ENCODE results near the gene ZNF148. TPM values are rescaled to one million over a fixed set of nuclear protein-coding genes. Genes with fewer than 3 reads are reported as not detected.
"Not testable (repeated sequence)": the region's sequence is repeated elsewhere in the genome, so short reads cannot be mapped to it uniquely, and the experiment has no call there.

The ZNF148 gene
- total RNA-seq, 2 donors from 2014 or later = 35.4 to 50.1 TPM

DNA sequence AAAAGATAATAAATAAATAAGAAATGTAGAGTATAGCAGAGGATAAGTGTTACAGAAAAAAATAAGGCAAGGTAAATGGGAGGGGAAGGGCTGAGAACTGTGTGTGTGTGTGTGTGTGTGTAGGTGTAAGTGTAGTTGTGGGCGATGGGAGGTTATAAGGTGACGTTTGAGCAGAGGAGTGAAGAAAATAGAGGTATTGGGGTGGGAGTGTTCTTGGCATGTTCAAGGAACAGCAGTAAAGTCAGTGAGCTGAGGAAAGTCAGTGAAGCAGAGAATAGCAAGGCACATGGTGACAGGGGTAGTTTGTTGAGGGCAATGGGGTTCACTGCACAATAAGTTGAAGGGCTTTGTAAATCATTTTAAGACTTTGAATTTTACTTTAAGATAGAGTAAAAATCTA is 30.9 kb upstream of the ZNF148 start:
- Histone ChIP-seq H3K27me3 (no peaks in the 10 kb centered on the region), H3K9ac (ENCODE audit: low read depth in 2 of 2, low read length in 2 of 2) (no peak overlapping the region), H3K36me3 (no peaks in the 10 kb centered on the region), H3K27ac (no peak overlapping the region), H3K9me3 (no peaks in the 10 kb centered on the region), H3K4me3 (no peak overlapping the region), H3K4me1 (no peaks in the 10 kb centered on the region)
- TF ChIP-seq, protein P1, sequence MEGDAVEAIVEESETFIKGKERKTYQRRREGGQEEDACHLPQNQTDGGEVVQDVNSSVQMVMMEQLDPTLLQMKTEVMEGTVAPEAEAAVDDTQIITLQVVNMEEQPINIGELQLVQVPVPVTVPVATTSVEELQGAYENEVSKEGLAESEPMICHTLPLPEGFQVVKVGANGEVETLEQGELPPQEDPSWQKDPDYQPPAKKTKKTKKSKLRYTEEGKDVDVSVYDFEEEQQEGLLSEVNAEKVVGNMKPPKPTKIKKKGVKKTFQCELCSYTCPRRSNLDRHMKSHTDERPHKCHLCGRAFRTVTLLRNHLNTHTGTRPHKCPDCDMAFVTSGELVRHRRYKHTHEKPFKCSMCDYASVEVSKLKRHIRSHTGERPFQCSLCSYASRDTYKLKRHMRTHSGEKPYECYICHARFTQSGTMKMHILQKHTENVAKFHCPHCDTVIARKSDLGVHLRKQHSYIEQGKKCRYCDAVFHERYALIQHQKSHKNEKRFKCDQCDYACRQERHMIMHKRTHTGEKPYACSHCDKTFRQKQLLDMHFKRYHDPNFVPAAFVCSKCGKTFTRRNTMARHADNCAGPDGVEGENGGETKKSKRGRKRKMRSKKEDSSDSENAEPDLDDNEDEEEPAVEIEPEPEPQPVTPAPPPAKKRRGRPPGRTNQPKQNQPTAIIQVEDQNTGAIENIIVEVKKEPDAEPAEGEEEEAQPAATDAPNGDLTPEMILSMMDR (IDR thresholded peaks at IDR 0.05) = no peak
- no peak for DNase-seq
- intact Hi-C loops (cut with DNase I) = no loop called here

GRCh38 chr3:125405515-125405914 is 30.4 kb upstream of the ZNF148 start:
- H3K27ac ChIP-seq; H3K36me3 ChIP-seq; H3K9me3 ChIP-seq; DNase-seq; H3K9ac ChIP-seq (ENCODE audit: low read depth in 2 of 2, low read length in 2 of 2); intact Hi-C loops (cut with DNase I); H3K27me3 ChIP-seq; H3K4me1 ChIP-seq; H3K4me3 ChIP-seq: not testable (repeated sequence)

DNA sequence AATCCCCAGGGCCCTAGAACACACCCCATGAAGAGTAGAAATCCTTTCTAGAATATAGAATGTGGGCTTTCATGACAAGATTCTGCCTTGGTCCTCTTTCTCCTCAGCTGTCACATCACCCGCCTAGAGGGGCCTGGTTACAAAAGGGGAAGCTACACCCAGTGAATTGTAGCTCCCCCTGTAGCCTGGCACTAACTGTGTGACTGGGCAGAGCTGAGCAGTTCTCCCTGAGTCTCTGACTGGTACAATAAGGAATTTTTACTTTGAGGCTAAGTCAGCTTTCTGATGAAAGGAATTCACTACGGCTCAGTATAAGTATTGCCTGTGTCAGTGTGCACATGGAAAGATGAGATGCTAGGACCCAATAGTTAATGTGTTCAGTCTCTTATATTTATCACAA is 28.7 kb upstream of the ZNF148 start:
- intact Hi-C loops (cut with DNase I) = no loop called here
- Histone ChIP-seq H3K4me1 (no peaks in the 10 kb centered on the region), H3K9ac (ENCODE audit: low read depth in 2 of 2, low read length in 2 of 2) (no peak overlapping the region), H3K36me3 (no peaks in the 10 kb centered on the region), H3K27ac (no peak overlapping the region), H3K9me3 (no peaks in the 10 kb centered on the region), H3K4me3 (no peak overlapping the region), H3K27me3 (no peaks in the 10 kb centered on the region)
- DNase-seq = no peak
- TF ChIP-seq, protein P1 (IDR thresholded peaks at IDR 0.05) = no peak

DNA sequence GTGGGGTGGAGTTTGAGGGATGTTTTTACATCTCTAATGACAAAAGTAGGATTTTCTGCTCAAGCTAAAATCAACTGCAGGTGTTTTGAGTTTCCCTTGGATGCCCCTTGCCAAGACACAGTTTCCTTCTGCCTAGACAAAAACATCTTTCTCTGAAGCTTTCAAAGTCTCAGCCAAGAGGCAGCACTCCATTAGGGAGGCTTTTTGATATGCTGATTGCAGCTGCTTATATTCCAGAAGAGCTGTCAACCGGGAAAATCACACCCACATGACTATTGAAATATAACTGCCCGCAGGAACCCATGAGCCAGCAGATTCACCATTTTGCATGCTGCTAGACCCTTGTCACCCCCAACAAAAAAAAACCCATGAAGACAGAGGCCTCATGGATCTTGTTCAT is 27.5 kb upstream of the ZNF148 start:
- DNase-seq = no peak
- H3K27ac ChIP-seq = no peak overlapping the region
- no peak overlapping the region for H3K4me3 ChIP-seq
- no peaks in the 10 kb centered on the region for H3K4me1 ChIP-seq
- TF ChIP-seq, protein P1 (IDR thresholded peaks at IDR 0.05) = no peak
- intact Hi-C loops (cut with DNase I) = no loop called here
- H3K36me3 ChIP-seq = no peaks in the 10 kb centered on the region
- H3K9me3 ChIP-seq = no peaks in the 10 kb centered on the region
- H3K27me3 ChIP-seq = no peaks in the 10 kb centered on the region
- no peak overlapping the region for H3K9ac ChIP-seq (ENCODE audit: low read depth in 2 of 2, low read length in 2 of 2)

GRCh38 chr3:125401402-125401801 is 26.3 kb upstream of the ZNF148 start:
- H3K9ac ChIP-seq (ENCODE audit: low read depth in 2 of 2, low read length in 2 of 2) = no peak overlapping the region
- TF ChIP-seq, protein P1 (IDR thresholded peaks at IDR 0.05) = no peak
- H3K36me3 ChIP-seq = no peaks in the 10 kb centered on the region
- no peaks in the 10 kb centered on the region for H3K27me3 ChIP-seq
- H3K4me3 ChIP-seq = no peak overlapping the region
- no peaks in the 10 kb centered on the region for H3K4me1 ChIP-seq
- intact Hi-C loops (cut with DNase I) = no loop called here
- H3K9me3 ChIP-seq = no peaks in the 10 kb centered on the region
- no peak overlapping the region for H3K27ac ChIP-seq
- DNase-seq = no peak

- Histone ChIP-seq H3K36me3 (no peaks in the 10 kb centered on the region), H3K4me1 (no peaks in the 10 kb centered on the region), H3K4me3 (no peak overlapping the region), H3K27ac (no peak overlapping the region), H3K27me3 (no peaks in the 10 kb centered on the region), H3K9me3 (no peaks in the 10 kb centered on the region), H3K9ac (ENCODE audit: low read depth in 2 of 2, low read length in 2 of 2) (no peak overlapping the region)
- intact Hi-C loops (cut with DNase I) = no loop called here
- DNase-seq = no peak
- TF ChIP-seq, protein P1 (IDR thresholded peaks at IDR 0.05) = no peak
Measured at GRCh38 chr3:125398952-125399351, 23.8 kb upstream of the ZNF148 start.
